Lower lobe of right lung (tissue), 2 donors: Measurements from ENCODE around the gene TFCP2L1. TPM values are rescaled to one million over a fixed set of nuclear protein-coding genes. Genes with fewer than 3 reads are reported as not detected.
A peak's percentile ranks its signal among the peaks of the same experiment; 100 is the strongest.

Experiments
- ATAC-seq, 2 donors: fragments of 200-7000 bp; cut with Tn5 transposase; one replicate each; pipeline ENCODE4 v1.9.1; 2020 to 2022; ENCODE audit warnings: mild to moderate bottlenecking in 2 of 2, moderate library complexity in 2 of 2
- DNase-seq: peaks from one replicate; pipeline ENCODE4 v3.0.0-alpha.2; 2020
- H3K27ac ChIP-seq: fragments of 200-600 bp; one replicate; pipeline ENCODE4 v1.8.0; 2022
- H3K27me3 ChIP-seq: fragments of 200-600 bp; one replicate; pipeline ENCODE4 v1.8.0; 2022; ENCODE audit warnings: low read depth
- H3K36me3 ChIP-seq: fragments of 200-600 bp; one replicate; pipeline ENCODE4 v1.8.0; 2022; ENCODE audit warnings: mild to moderate bottlenecking
- H3K4me1 ChIP-seq: fragments of 200-600 bp; one replicate; pipeline ENCODE4 v1.8.0; 2022
- H3K4me3 ChIP-seq: fragments of 200-600 bp; one replicate; pipeline ENCODE4 v1.8.0; 2022; ENCODE audit warnings: mild to moderate bottlenecking
- H3K9me3 ChIP-seq: fragments of 200-600 bp; one replicate; pipeline ENCODE4 v1.8.0; 2022
- intact Hi-C: fragments of 100-400 bp; cut with DNase I; formaldehyde crosslinking; loops from one replicate; pipeline ENCODE4 v1.11.0; 2022
- total RNA-seq: library from RNA; stranded (reverse); fragmentation: NEBNext Ultra II Directional; extraction: Animal tissue kit (Norgen Biotek cat#: 25700); gene quantifications from one replicate; pipeline ENCODE4 v1.2.1, GENCODE V29; 2021
- TF ChIP-seq, protein P1 (sequence below): fragments of 200-600 bp; IDR thresholded peaks from one replicate; pipeline ENCODE4 v1.8.0; 2022; ENCODE audit warnings: antibody characterized with exemption, mild to moderate bottlenecking
- donor health status: DM: no; HTN: yes; CAD: no; lungs with severe emphysema.

Gene TFCP2L1
- total RNA-seq, 1 donor from 2014 or later, result 19.2 TPM

DNA sequence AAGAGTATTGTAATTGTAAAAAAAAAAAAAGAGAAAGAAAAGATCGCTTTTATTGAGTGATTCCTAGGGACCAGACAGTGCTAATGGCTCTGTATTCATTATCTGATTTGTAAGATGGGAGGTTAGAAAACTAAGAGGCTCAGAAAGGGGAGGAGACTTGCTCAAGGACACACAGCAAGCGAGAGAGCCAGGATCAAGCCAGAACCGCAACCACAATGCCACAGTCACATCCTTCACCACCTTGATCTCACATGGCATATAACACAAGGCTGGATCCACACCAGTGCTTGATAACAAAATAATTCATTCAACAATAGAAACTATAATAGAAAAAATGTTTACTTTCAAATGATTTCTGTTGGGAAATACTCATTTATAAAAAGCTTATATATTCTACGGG is 37.5 kb downstream of the TFCP2L1 start:
- H3K4me1 ChIP-seq, result no peaks in the 10 kb centered on the region
- peaks cover 13% of the 10 kb centered on the region for H3K36me3 ChIP-seq
- H3K27me3 ChIP-seq, result no peaks in the 10 kb centered on the region

DNA sequence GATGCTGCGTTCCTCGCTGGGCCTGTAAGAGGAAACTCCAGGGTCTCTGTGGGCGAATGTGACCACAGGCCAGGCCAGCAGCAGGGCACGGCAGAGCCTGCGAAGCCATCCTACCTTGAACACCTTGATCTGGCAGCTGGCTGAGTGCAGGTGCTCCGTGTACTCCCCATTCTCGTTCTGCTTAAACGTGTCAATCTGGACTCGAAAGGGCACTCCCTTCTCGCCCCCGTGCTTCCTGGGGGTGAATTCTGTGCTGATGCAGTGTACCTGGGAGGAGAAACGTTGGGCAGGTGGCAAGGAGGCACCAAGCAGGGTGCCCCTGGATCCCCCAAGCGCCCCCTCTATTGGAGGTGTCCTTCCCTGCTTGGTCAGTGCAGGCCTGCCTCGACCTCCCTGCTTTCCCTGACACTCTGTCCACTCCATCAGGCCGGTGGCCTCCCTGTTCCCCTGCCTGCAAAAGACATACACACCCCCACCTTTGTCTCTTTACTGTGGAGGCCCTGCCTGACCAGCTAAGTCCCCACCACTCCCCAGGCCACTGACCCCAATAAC is 38.2 kb downstream of the TFCP2L1 start:
- ATAC-seq, result no peak

More for the DNA sequence above, 37.5 kb downstream of the TFCP2L1 start:
- H3K27ac ChIP-seq, result no peak overlapping the region
- DNase-seq, result no peak
- no peaks in the 10 kb centered on the region for H3K9me3 ChIP-seq
- H3K4me3 ChIP-seq, result no peak overlapping the region
- intact Hi-C loops, result no loop called here
- ATAC-seq, result no peak
- TF ChIP-seq, protein P1, sequence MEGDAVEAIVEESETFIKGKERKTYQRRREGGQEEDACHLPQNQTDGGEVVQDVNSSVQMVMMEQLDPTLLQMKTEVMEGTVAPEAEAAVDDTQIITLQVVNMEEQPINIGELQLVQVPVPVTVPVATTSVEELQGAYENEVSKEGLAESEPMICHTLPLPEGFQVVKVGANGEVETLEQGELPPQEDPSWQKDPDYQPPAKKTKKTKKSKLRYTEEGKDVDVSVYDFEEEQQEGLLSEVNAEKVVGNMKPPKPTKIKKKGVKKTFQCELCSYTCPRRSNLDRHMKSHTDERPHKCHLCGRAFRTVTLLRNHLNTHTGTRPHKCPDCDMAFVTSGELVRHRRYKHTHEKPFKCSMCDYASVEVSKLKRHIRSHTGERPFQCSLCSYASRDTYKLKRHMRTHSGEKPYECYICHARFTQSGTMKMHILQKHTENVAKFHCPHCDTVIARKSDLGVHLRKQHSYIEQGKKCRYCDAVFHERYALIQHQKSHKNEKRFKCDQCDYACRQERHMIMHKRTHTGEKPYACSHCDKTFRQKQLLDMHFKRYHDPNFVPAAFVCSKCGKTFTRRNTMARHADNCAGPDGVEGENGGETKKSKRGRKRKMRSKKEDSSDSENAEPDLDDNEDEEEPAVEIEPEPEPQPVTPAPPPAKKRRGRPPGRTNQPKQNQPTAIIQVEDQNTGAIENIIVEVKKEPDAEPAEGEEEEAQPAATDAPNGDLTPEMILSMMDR, result no peak

DNA sequence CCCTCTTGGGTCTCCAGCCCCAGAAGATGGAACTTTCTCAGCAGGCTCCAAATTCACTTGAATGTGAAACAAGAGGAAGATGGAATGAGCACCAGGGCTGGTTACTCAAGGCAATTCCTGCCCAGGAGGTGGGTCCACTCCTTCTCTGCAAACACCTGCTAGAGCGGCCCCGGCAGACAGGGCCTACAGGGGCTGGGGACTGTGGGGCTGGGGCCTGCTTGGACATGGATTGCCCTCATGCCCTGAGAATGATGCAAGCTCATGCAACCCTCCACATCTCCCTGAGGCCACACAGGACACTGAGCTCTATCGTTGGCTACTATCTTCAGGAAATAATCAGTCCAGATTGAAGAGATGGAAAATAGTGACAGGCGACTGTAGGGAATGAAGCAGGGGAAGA is 39.1 kb downstream of the TFCP2L1 start:
- Histone ChIP-seq H3K9me3 (no peaks in the 10 kb centered on the region), H3K36me3 (peaks cover 13% of the 10 kb centered on the region), H3K27ac (no peak overlapping the region), H3K4me3 (no peak overlapping the region), H3K4me1 (no peaks in the 10 kb centered on the region), H3K27me3 (no peaks in the 10 kb centered on the region)
- DNase-seq (peak; percentile 10), ATAC-seq (no peak)
- TF ChIP-seq, protein P1, result no peak
- intact Hi-C loops, result no loop called here

More for the DNA sequence above, 38.2 kb downstream of the TFCP2L1 start:
- TF ChIP-seq, protein P1, result no peak
- H3K4me1 ChIP-seq, result no peaks in the 10 kb centered on the region
- no peak overlapping the region for H3K4me3 ChIP-seq
- H3K27me3 ChIP-seq, result no peaks in the 10 kb centered on the region
- peaks cover 13% of the 10 kb centered on the region for H3K36me3 ChIP-seq
- H3K27ac ChIP-seq, result no peak overlapping the region
- intact Hi-C loops, result no loop called here
- no peaks in the 10 kb centered on the region for H3K9me3 ChIP-seq
- peak; percentile 27 for DNase-seq

DNA sequence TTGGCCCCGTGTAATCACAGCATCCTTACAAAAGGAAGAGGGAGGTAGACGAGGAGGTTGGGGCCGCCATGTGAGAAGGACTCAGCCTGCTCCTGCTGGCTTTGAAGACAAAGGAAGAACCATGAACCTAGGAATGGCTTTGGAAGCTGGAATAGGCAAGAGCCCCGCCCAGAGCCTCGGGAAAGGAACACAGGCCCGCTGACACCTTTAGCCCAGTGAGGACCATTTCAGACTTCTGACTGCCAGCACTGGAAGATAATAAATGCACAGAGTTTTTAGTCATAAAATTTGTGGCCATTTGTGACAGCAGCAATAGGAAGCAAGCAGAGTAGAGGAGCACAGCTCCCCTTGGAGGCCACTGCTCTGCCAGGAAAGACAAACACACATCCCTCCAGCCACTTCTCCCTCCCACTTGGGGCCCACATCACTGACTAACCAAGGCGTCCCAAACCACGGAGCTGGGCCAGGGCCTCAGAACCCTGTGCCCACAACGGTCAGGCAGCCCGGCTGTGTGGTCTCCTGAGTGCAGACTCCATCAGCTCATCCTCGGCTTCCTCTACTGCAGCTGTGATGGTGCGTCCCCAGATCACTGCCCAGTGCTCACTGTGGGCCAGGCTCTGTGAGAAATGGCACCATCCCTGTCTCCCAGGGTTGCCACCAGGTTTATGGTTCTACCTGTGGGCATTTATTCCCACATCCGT is 39.7 kb downstream of the TFCP2L1 start:
- Histone ChIP-seq H3K27ac (no peak overlapping the region), H3K36me3 (peaks cover 13% of the 10 kb centered on the region), H3K27me3 (no peaks in the 10 kb centered on the region), H3K4me3 (no peak overlapping the region), H3K4me1 (no peaks in the 10 kb centered on the region), H3K9me3 (no peaks in the 10 kb centered on the region)
- TF ChIP-seq, protein P1, result no peak
- DNase-seq, result peak; percentile 33
- intact Hi-C loops, result no loop called here
- ATAC-seq, result no peak

DNA sequence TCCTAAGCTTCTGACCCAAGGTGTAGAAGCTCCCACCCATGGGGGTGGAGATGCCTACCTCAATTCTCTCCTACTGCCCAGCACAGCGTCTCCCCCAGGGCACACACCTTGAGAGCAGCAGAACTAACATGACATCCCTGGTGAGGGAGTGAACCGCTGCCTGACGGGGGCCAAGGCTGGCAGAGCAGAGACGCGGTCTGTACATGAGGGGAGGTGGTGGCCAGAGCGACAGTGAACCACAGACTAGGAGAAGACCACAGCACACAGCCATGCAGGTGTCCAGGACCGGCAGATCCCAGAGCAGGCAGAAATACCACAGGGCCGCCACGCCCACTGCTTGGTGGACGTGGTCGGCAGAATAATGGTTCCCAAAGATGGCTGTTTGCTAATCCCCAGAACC is 40.4 kb downstream of the TFCP2L1 start:
- DNase-seq (peak; percentile 38), ATAC-seq (peak in 1 of 2 donors; percentile 7)
- TF ChIP-seq, protein P1, result no peak
- Histone ChIP-seq H3K9me3 (no peaks in the 10 kb centered on the region), H3K36me3 (peaks cover 13% of the 10 kb centered on the region), H3K27me3 (no peaks in the 10 kb centered on the region), H3K4me1 (no peaks in the 10 kb centered on the region), H3K27ac (no peak overlapping the region), H3K4me3 (no peak overlapping the region)
- intact Hi-C loops, result no loop called here
